GM04504 (cell line): ENCODE data around the gene IGF2BP1.
"Not testable (repeated sequence)": the region's sequence is repeated elsewhere in the genome, so short reads cannot be mapped to it uniquely, and the experiment has no call there.

Experiments
- DNase-seq: peaks from one replicate; pipeline ENCODE4 v3.0.0-alpha.2; 2012; ENCODE audit warnings: low read depth

The IGF2BP1 gene

GRCh38 chr17:49020609-49021008 lies 23.4 kb downstream of the IGF2BP1 start:
- DNase-seq, result no peak

GRCh38 chr17:49021095-49021767 lies 24.0 kb downstream of the IGF2BP1 start:
- no peak for DNase-seq

GRCh38 chr17:49021768-49022103 lies 24.6 kb downstream of the IGF2BP1 start:
- DNase-seq, result no peak

- no peak for DNase-seq
Observed at GRCh38 chr17:49022391-49022941, 25.3 kb downstream of the IGF2BP1 start.

- no peak for DNase-seq
Observed at GRCh38 chr17:49024523-49024922, 27.3 kb downstream of the IGF2BP1 start.

GRCh38 chr17:49026447-49026846 lies 29.3 kb downstream of the IGF2BP1 start:
- DNase-seq, result not testable (repeated sequence)

- no peak for DNase-seq
Observed at GRCh38 chr17:49028271-49028670, 31.1 kb downstream of the IGF2BP1 start.

- DNase-seq, result no peak
Observed at GRCh38 chr17:49029801-49030200, 32.6 kb downstream of the IGF2BP1 start.

- peak; percentile 66 for DNase-seq
Observed at GRCh38 chr17:49031965-49032928, 35.1 kb downstream of the IGF2BP1 start.

- DNase-seq, result no peak
Observed at GRCh38 chr17:49035470-49036269, 38.5 kb downstream of the IGF2BP1 start.

GRCh38 chr17:49036270-49036626 lies 39.1 kb downstream of the IGF2BP1 start:
- no peak for DNase-seq

- no peak for DNase-seq
Observed at GRCh38 chr17:49038138-49038537, 41.0 kb downstream of the IGF2BP1 start.

GRCh38 chr17:49038544-49038943 lies 41.4 kb downstream of the IGF2BP1 start:
- no peak for DNase-seq

- DNase-seq, result not testable (repeated sequence)
Observed at GRCh38 chr17:49039518-49039917, 42.3 kb downstream of the IGF2BP1 start.

GRCh38 chr17:49041527-49041926 lies 44.3 kb downstream of the IGF2BP1 start:
- no peak for DNase-seq

- no peak for DNase-seq
Observed at GRCh38 chr17:49045376-49045775, 48.2 kb downstream of the IGF2BP1 start.

- DNase-seq, result no peak
Observed at GRCh38 chr17:49046912-49047311, 49.7 kb downstream of the IGF2BP1 start.

GRCh38 chr17:49049265-49049664 lies 52.1 kb downstream of the IGF2BP1 start:
- DNase-seq, result no peak

- DNase-seq, result no peak
Observed at GRCh38 chr17:49050611-49051010, 53.4 kb downstream of the IGF2BP1 start.

- no peak for DNase-seq
Observed at GRCh38 chr17:49051269-49051668, 54.1 kb downstream of the IGF2BP1 start.

GRCh38 chr17:49053171-49053829 lies 56.1 kb downstream of the IGF2BP1 start:
- DNase-seq, result no peak
